IPS-18a (cell line): Measurements from ENCODE around the gene SHC4.

Experiments used
- H3K27ac ChIP-seq: one replicate; pipeline ENCODE4 v1.5.1; 2013; ENCODE audit warnings: low read length
- H3K27me3 ChIP-seq: one replicate; pipeline ENCODE4 v1.6.1; 2013; ENCODE audit warnings: mild to moderate bottlenecking, low read length; ENCODE audit not compliant: control insufficient read depth, insufficient read depth
- H3K36me3 ChIP-seq: one replicate; pipeline ENCODE4 v1.6.1; 2013; ENCODE audit warnings: low read depth, low read length; ENCODE audit not compliant: control insufficient read depth
- H3K4me1 ChIP-seq: one replicate; pipeline ENCODE4 v1.6.1; 2013; ENCODE audit warnings: low read depth, low read length; ENCODE audit not compliant: control insufficient read depth
- H3K4me3 ChIP-seq: one replicate; pipeline ENCODE4 v1.5.1; 2013; ENCODE audit warnings: low read length
- H3K9ac ChIP-seq: one replicate; pipeline ENCODE4 v1.6.1; 2013; ENCODE audit warnings: mild to moderate bottlenecking, low read length, moderate library complexity
- H3K9me3 ChIP-seq: one replicate; pipeline ENCODE4 v1.6.1; 2013; ENCODE audit warnings: low read depth, low read length; ENCODE audit not compliant: control insufficient read depth

SHC4 gene

DNA sequence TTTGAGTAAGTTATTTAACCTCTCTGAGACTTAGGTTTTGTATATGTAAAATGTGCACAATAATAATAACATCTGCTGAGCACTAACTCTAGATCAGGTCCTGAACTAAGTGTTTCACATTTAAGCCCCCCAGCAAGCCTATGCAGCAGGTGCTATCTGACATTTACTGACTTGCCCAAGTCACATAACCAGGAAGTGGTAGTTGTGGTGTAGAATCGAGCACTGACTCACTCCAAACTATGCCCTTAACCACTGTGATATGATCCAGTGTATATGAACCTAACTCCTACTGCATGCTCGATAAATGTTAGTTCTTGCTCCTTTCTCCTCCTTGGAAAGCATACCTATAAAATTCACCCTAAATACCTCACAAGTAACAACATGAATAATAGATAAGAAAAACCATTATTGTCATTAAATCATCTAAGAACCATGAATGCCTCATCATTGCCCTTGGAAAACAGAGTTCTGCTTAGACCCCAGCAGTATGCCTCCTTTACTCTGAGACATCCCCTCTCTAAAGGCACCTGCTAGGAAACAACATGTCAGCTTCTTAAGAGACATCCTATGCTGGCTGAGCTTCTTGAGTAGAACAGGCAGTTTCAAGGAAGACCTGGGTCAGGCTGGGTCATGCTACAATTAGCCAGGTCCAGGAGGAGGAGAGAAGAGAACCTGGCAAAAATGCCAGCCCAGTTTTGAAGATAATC, 3.0 kb upstream of the SHC4 start:
- Histone ChIP-seq H3K4me1 (peaks cover 7% of the 10 kb centered on the region), H3K4me3 (no peak overlapping the region), H3K27me3 (peaks cover 29% of the 10 kb centered on the region), H3K27ac (no peak overlapping the region), H3K9me3 (no peaks in the 10 kb centered on the region), H3K36me3 (no peaks in the 10 kb centered on the region), H3K9ac (no peak overlapping the region)

DNA sequence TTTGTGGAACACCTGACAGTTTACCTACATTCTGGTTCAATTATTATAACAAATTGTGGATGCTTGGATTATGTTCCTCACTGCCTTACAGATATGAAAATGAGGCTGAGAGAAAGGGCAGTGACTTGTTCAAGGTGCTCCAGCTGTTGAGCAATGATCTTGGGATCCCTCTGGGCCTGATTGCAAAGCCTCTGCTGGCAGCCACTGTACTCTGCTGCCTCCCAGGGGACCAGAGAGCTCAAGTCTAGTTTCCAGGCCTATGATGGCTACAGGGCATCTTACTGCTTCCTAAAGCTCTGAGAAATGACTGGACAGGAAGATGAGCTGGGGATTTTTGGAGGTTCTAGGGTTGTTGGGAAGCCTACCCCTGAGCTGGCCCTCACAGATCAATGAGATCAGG, 2.3 kb upstream of the SHC4 start:
- H3K4me3 ChIP-seq: no peak overlapping the region
- no peaks in the 10 kb centered on the region for H3K9me3 ChIP-seq
- no peak overlapping the region for H3K27ac ChIP-seq
- H3K4me1 ChIP-seq: peaks cover 7% of the 10 kb centered on the region
- peaks cover 35% of the 10 kb centered on the region for H3K27me3 ChIP-seq
- no peaks in the 10 kb centered on the region for H3K36me3 ChIP-seq
- no peak overlapping the region for H3K9ac ChIP-seq

DNA sequence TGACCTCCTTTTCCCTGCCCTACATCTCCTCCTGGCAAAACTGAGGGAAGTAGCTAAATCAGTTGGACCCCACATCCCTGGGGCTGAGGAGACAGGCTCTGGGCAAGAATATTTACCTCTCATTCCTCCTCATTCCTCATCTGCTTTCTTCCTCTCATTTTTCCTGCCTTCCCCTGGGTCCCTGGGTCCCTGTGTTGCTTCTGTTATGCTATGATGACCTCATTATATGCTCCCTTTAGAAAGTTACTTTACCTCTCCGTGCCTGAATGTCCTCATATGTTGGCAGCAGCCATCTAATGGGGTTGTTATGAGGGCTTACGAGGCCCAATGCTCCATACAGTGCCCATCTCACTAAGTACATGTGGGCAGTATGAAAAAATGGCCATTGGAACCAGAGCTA, 1.2 kb upstream of the SHC4 start:
- no peak overlapping the region for H3K4me3 ChIP-seq
- peaks cover 7% of the 10 kb centered on the region for H3K4me1 ChIP-seq
- H3K9me3 ChIP-seq: no peaks in the 10 kb centered on the region
- H3K36me3 ChIP-seq: no peaks in the 10 kb centered on the region
- no peak overlapping the region for H3K9ac ChIP-seq
- no peak overlapping the region for H3K27ac ChIP-seq
- H3K27me3 ChIP-seq: peaks cover 35% of the 10 kb centered on the region

DNA sequence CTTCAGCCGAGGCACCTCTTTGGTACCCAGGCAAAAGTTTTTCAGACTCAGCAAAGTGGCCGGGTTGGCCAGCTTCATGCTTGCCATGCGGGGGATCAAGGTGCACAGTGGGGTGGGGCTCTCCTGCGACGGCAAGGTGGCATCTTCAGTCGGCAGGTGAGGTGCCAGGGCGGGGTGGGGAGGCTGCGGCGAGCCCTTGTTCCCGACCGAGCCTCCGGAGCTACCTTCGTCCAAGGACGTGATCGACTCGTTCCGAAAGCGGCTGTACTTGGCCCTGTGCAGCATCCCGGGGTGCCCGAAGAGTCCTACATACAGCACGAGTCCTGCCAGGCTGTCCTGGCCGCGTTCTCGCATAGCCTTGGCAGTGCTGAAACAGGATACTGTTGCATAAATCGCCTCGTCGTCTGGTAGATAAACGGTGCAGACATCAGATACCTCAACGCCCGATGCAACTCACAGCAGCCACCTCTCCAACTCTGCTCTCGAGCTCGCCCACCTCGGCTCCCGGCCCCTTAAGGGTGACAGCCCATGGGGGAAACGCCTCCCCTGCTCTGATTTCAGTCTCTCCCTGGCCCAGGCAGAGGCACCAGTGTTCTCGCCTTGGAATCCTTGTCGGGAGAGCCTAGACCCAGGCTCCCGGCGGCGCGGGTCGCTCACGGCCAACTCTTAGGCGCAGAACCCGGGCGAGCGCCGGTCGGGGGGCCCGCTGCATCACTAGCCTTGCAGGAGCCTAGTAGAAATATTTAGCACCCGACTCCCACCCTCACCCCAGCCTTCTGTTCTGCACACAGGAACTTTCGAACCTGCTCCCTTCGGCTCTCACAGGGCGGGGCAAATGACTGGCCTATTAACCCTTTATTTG, 826 bp downstream of the SHC4 start:
- Histone ChIP-seq H3K4me3 (peak overlapping the region; percentile 96), H3K9ac (peak overlapping the region; percentile 35), H3K4me1 (peaks cover 7% of the 10 kb centered on the region), H3K36me3 (no peaks in the 10 kb centered on the region), H3K9me3 (no peaks in the 10 kb centered on the region), H3K27me3 (peaks cover 35% of the 10 kb centered on the region), H3K27ac (no peak overlapping the region)

DNA sequence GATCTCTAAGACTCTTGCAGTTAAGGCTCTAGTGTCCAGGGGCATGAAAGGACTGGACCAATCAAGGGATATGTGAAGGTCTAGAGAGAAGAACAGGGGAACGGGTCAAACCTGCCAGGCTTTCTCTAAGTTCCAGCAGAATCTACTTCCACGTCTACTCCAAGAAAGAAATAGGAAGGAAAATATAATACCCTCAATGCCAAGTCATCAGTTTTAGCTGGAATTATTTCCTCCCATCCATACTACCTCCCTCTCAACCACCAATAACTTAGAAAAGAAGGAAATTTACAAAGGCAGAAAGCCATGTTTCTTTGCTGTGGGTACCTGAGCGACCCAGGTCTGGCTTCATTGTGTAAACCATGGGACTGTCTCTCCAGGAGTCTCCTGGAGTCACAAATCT, 7.8 kb downstream of the SHC4 start:
- Histone ChIP-seq H3K9ac (no peak overlapping the region), H3K27ac (no peak overlapping the region), H3K4me3 (no peak overlapping the region), H3K36me3 (no peaks in the 10 kb centered on the region), H3K27me3 (no peaks in the 10 kb centered on the region), H3K4me1 (peaks cover 2% of the 10 kb centered on the region), H3K9me3 (no peaks in the 10 kb centered on the region)

DNA sequence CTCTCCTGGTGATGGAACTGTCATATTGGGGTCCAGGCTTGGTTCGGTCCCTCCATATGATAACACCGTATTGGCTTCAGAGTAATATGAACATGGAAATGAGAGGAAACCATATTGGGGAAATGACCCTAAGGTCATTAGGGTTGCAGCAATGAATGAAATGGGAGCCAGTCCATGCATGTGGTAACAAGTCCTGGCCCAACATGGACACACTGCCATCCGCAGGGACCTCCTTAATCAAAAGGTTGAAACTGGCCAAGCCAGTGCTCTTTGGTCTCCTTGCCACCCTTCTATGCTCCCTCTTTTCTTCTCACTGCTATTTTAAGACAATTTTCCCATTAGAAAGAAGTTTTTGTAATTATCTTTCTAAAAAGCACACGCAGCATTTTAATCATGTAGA, 8.3 kb downstream of the SHC4 start:
- H3K9me3 ChIP-seq: no peaks in the 10 kb centered on the region
- no peak overlapping the region for H3K4me3 ChIP-seq
- H3K27ac ChIP-seq: no peak overlapping the region
- no peaks in the 10 kb centered on the region for H3K36me3 ChIP-seq
- no peak overlapping the region for H3K9ac ChIP-seq
- H3K27me3 ChIP-seq: no peaks in the 10 kb centered on the region
- peaks cover 2% of the 10 kb centered on the region for H3K4me1 ChIP-seq

DNA sequence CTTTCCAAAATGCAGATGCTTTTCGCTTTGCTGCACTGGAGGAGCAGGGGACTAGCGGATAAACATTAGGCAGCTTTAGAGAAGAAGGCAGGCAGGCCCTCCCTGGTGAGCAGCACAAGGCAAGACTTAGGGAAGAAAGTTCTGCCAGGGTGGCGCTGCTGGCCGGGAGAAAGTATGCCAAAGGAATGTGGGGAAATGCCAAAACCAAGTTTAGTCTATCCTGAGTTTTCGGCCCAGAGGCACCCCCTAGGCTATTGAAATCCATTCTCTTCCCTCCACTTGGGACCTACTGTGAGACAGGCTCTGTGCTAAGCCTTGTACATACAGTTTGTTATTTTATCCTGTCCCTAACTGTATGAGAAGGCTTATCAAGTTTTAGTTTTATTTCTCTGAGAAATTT, 9.2 kb downstream of the SHC4 start:
- Histone ChIP-seq H3K27ac (no peak overlapping the region), H3K36me3 (no peaks in the 10 kb centered on the region), H3K27me3 (no peaks in the 10 kb centered on the region), H3K9me3 (no peaks in the 10 kb centered on the region), H3K4me1 (peaks cover 2% of the 10 kb centered on the region), H3K4me3 (no peak overlapping the region), H3K9ac (no peak overlapping the region)

DNA sequence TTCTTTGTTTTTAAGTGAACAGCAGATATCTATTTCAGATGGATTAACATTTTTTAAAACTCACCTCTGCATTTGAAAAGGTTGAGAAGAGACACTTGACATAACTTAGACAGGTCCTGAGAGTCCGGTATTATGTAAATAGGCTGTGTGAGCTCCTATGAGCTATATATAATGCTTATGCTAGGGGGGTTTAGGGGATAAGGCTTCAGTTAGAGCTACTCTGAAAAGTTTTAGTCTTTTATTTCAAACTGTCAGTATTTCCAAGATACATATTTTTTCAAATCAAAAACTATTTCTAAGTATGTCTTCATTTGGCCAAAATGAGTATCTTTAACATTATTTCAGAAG, 16.9 kb downstream of the SHC4 start:
- Histone ChIP-seq H3K4me3 (no peak overlapping the region), H3K4me1 (no peaks in the 10 kb centered on the region), H3K27me3 (no peaks in the 10 kb centered on the region), H3K27ac (no peak overlapping the region), H3K9ac (no peak overlapping the region), H3K36me3 (no peaks in the 10 kb centered on the region), H3K9me3 (no peaks in the 10 kb centered on the region)

DNA sequence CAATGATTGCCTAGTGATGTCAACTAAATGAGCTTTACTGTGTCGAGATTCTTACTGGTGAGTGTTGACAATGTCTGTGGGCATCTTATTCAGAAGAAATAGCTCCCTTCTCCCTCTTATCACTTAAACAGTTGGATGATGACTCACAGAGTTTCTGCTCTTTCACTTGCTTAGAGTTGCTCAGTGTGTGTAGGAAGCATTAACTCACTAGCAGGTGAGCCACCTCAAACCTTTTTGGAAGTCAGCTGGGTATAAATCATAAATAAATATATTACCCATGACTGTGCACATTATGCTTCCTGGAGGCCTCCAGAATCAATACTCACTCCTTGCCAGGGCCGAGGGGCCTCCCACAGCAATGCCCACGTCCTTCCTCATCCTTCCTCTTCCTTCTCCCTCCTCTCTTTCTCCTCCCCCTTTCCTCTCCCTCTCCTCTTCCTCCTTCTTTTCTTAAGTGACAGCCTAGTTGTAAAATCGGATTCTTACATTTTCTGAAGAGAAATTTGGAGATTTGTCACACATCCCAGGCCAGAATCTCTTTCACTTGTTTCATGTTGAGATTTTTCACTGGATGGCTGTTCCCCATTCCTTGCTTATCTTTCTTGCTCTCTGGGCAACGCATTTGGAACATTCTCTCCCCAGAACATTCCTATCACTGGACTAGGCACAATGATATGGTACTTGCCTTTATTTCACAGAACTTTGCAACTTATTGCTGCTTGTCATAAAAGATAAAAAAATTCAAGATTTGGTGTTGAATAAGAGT, 17.5 kb downstream of the SHC4 start:
- no peaks in the 10 kb centered on the region for H3K36me3 ChIP-seq
- no peak overlapping the region for H3K4me3 ChIP-seq
- no peak overlapping the region for H3K9ac ChIP-seq
- no peak overlapping the region for H3K27ac ChIP-seq
- H3K4me1 ChIP-seq: no peaks in the 10 kb centered on the region
- no peaks in the 10 kb centered on the region for H3K9me3 ChIP-seq
- H3K27me3 ChIP-seq: no peaks in the 10 kb centered on the region

DNA sequence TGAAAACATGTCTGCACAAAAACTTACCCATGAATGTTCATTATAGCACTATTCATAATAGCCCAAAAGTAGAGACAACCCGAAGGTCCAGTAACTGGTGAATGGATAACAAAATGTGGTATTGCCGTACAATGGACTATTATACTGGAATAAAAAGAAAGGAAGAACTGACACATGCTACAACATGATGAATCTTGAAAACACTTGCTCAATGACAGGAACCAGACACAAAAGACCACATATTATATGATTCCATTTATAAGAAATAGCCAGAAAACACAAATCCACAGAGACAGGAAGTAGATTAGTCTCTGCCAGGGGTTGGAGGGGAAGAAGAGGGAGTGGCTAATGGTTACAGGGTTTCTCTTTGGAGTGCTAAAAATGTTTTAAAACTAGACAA, 18.3 kb downstream of the SHC4 start:
- no peaks in the 10 kb centered on the region for H3K36me3 ChIP-seq
- no peaks in the 10 kb centered on the region for H3K27me3 ChIP-seq
- no peak overlapping the region for H3K27ac ChIP-seq
- no peaks in the 10 kb centered on the region for H3K4me1 ChIP-seq
- H3K9ac ChIP-seq: no peak overlapping the region
- H3K9me3 ChIP-seq: no peaks in the 10 kb centered on the region
- H3K4me3 ChIP-seq: no peak overlapping the region

DNA sequence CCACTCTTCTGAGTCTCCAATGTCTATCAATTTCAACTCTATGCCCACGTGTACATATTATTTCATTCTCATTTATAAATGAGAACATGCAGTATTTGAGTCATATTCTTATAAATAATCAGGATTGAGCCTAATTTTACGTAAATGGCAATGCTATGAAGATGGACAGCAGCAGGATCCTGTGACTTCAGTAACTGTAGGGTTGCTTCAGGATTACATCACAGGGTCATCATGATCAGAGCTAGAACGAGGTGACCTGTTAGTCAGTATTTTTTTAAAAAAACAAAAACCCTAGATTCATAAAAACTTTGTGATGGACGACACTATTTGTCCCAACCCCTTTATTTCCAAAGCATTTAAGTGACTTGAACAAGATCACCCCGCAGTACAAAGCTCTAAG, 21.8 kb downstream of the SHC4 start:
- no peaks in the 10 kb centered on the region for H3K27me3 ChIP-seq
- no peaks in the 10 kb centered on the region for H3K4me1 ChIP-seq
- H3K9ac ChIP-seq: no peak overlapping the region
- H3K27ac ChIP-seq: no peak overlapping the region
- H3K36me3 ChIP-seq: no peaks in the 10 kb centered on the region
- H3K4me3 ChIP-seq: no peak overlapping the region
- H3K9me3 ChIP-seq: no peaks in the 10 kb centered on the region
